Esophagus squamous epithelium (tissue), 4 donors: ENCODE measurements around the gene ITGB5.

Source experiments
- CTCF ChIP-seq, 6 experiments: fragments of 450-650 bp in 4 of 6; fragments of 200-600 bp in 2 of 6; sonication (generic) in 2 of 6; IDR thresholded peaks; one replicate each; pipeline ENCODE4 v1.5.1; 2016 to 2019; ENCODE audit warnings: antibody characterized with exemption in 6 of 6, mild to moderate bottlenecking in 4 of 6, moderate library complexity in 4 of 6
- POLR2A ChIP-seq, 4 donors: fragments of 450-650 bp; IDR thresholded peaks; one replicate each; pipeline ENCODE4 v1.6.1; 2017; ENCODE audit warnings: antibody characterized with exemption in 4 of 4, mild to moderate bottlenecking in 4 of 4, moderate library complexity in 3 of 4

DNA sequence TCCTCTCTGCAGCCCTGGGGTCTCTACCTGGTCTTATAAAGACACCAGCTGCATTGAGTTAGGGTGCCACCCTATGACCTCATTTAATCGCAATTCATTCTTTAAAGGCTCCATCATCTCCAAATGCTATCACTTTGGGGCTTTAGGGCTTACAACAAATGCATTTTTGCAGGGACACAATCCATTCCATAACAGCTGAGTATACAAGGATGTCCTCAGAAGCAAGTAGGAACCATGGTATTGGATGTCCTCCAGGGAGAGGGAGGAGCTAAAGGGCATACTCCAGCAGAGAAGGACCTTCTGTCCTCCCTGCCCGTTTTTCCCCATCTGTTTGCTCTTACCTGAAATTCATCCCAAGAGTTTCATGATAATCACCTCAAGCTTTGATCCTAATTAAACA lies 126.6 kb downstream of the ITGB5 start:
- TF ChIP-seq POLR2A (IDR thresholded peaks at IDR 0.05) = no peak
- no peak for TF ChIP-seq CTCF (IDR thresholded peaks at IDR 0.05)
